ENCODE results near the gene CLEC4A. TPM values are rescaled to one million over a fixed set of nuclear protein-coding genes. Genes with fewer than 3 reads are reported as not detected.
"Not testable (repeated sequence)": the region's sequence is repeated elsewhere in the genome, so short reads cannot be mapped to it uniquely, and the experiment has no call there.

The CLEC4A gene
- total and polyA plus RNA-seq, 7 donors = 0.49 to 5.5 (median 3.4) TPM

GRCh38 chr12:8087666-8088065 lies 35.8 kb upstream of the CLEC4A start:
- Histone ChIP-seq H3K9me3 (no peaks in the 10 kb centered on the region), H3K36me3 (peaks cover 19 to 39% (median 26%) of the 10 kb centered on the region in 4 donors), H3K4me3 (no peak overlapping the region), H3K27me3 (no peaks in the 10 kb centered on the region), H3K27ac (no peak overlapping the region), H3K4me1 (peaks cover 0 to 21% (median 16%) of the 10 kb centered on the region in 4 donors)
- DNase-seq = no peak
- intact Hi-C loops (cut with DNase I) = no loop called here
- no peak for TF ChIP-seq POLR2AphosphoS5 (IDR thresholded peaks at IDR 0.05)
- TF ChIP-seq POLR2A (IDR thresholded peaks at IDR 0.05) = no peak
- no peak for TF ChIP-seq CTCF (IDR thresholded peaks at IDR 0.05)
- TF ChIP-seq EP300 (IDR thresholded peaks at IDR 0.05) = no peak
- 80 to 86% methylated on average over 2 of the region's 2 CpGs for WGBS, 2 donors

GRCh38 chr12:8088574-8088973 lies 34.8 kb upstream of the CLEC4A start:
- intact Hi-C loops (cut with DNase I) = no loop called here
- H3K4me3 ChIP-seq = no peak overlapping the region
- H3K27ac ChIP-seq = no peak overlapping the region
- no peaks in the 10 kb centered on the region for H3K27me3 ChIP-seq
- H3K36me3 ChIP-seq = peaks cover 19 to 48% (median 35%) of the 10 kb centered on the region in 4 donors
- no peaks in the 10 kb centered on the region for H3K9me3 ChIP-seq
- DNase-seq = no peak
- H3K4me1 ChIP-seq = peaks cover 0 to 12% (median 8%) of the 10 kb centered on the region in 4 donors
- WGBS, 2 donors = 55 to 69% methylated on average over 3 of the region's 3 CpGs
- TF ChIP-seq EP300 (IDR thresholded peaks at IDR 0.05) (no peak), POLR2AphosphoS5 (IDR thresholded peaks at IDR 0.05) (no peak), POLR2A (IDR thresholded peaks at IDR 0.05) (no peak), CTCF (IDR thresholded peaks at IDR 0.05) (no peak)

GRCh38 chr12:8089277-8089676 lies 34.1 kb upstream of the CLEC4A start:
- H3K27ac ChIP-seq; DNase-seq; H3K27me3 ChIP-seq; H3K9me3 ChIP-seq; H3K4me1 ChIP-seq; H3K4me3 ChIP-seq; intact Hi-C loops (cut with DNase I): not testable (repeated sequence)
- 93 to 94% methylated on average over 11 of the region's 11 CpGs for WGBS, 2 donors
- peaks cover 19 to 55% (median 40%) of the 10 kb centered on the region in 4 donors for H3K36me3 ChIP-seq

GRCh38 chr12:8089716-8090115 lies 33.7 kb upstream of the CLEC4A start:
- H3K9me3 ChIP-seq = no peaks in the 10 kb centered on the region
- DNase-seq = no peak
- peaks cover 0 to 7% (median under 1%) of the 10 kb centered on the region in 4 donors for H3K4me1 ChIP-seq
- intact Hi-C loops (cut with DNase I) = no loop called here
- H3K4me3 ChIP-seq = no peak overlapping the region
- TF ChIP-seq CTCF (IDR thresholded peaks at IDR 0.05) (no peak), POLR2AphosphoS5 (IDR thresholded peaks at IDR 0.05) (no peak), POLR2A (IDR thresholded peaks at IDR 0.05) (no peak), EP300 (IDR thresholded peaks at IDR 0.05) (no peak)
- no peak overlapping the region for H3K27ac ChIP-seq
- H3K36me3 ChIP-seq = peaks cover 19 to 60% (median 44%) of the 10 kb centered on the region in 4 donors
- WGBS, 2 donors = 91 to 94% methylated on average over 5 of the region's 5 CpGs
- no peaks in the 10 kb centered on the region for H3K27me3 ChIP-seq

GRCh38 chr12:8093291-8093690 lies 30.1 kb upstream of the CLEC4A start:
- no peaks in the 10 kb centered on the region for H3K9me3 ChIP-seq
- intact Hi-C loops (cut with DNase I) = no loop called here
- TF ChIP-seq EP300 (IDR thresholded peaks at IDR 0.05) = no peak
- no peak for TF ChIP-seq CTCF (IDR thresholded peaks at IDR 0.05)
- H3K27me3 ChIP-seq = no peaks in the 10 kb centered on the region
- peaks cover 0 to 6% (median 0%) of the 10 kb centered on the region in 4 donors for H3K4me1 ChIP-seq
- peaks cover 29 to 86% (median 60%) of the 10 kb centered on the region in 4 donors for H3K36me3 ChIP-seq
- no peak overlapping the region for H3K4me3 ChIP-seq
- no peak for DNase-seq
- WGBS, 2 donors = 94 to 98% methylated on average over 3 of the region's 3 CpGs
- H3K27ac ChIP-seq = no peak overlapping the region

Data from sigmoid colon (tissue), 7 donors.